Measurements from ENCODE around the gene NFATC3. TPM values are rescaled to one million over a fixed set of nuclear protein-coding genes. Genes with fewer than 3 reads are reported as not detected.
A peak's percentile ranks its signal among the peaks of the same experiment; 100 is the strongest.

NFATC3 gene
- 100 to 1,000 TPM; 208 to 209 TPM for total RNA-seq

DNA sequence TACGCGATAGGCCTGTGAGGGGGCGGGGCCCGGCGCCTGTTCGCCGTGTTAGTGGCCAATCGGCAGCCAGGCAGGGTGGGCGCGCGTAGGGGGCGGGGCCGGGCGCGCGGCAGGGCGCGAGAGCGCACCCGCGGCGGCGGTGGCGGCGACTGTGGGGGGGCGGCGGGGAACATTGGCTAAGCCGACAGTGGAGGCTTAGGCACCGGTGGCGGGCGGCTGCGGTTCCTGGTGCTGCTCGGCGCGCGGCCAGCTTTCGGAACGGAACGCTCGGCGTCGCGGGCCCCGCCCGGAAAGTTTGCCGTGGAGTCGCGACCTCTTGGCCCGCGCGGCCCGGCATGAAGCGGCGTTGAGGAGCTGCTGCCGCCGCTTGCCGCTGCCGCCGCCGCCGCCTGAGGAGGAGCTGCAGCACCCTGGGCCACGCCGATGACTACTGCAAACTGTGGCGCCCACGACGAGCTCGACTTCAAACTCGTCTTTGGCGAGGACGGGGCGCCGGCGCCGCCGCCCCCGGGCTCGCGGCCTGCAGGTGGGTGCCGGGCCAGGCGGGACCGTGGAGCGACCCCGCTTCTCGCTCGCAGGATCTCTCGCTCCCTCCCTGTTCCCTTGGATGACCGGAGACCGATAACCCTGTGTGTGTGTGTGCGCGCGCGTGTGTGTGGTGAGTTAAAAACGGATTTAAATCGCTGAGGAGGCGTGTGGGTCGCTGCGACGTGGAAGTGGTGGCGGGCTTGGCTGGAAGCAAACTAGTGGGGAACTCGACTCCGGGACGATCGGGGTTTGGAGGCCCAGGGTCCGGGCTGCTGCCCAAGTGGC is at the start of gene NFATC3:
Gene NFATC3, plus strand, starts transcription at position 112 of the 813 bp plus-strand sequence. Its CDS starts 312 bp downstream, at position 424.
- CTCF ChIA-PET, result interaction anchor here (0.6 to 4.5 kb wide), 17 partner anchors 9 to 523 kb away, joined by 3 to 65 read pairs (median 4); partner anchors contain the start of genes CTCF and PSMB10
- Mint-ChIP-seq H3K4me1 (peaks cover 61% of the 10 kb centered on the region), H3K4me3 (peak within 1 kb of the TSS; percentile 88), H3K27me3 (no peaks in the 10 kb centered on the region), H3K9me3 (no peaks in the 10 kb centered on the region), H3K27ac (peak within 1 kb of the TSS; percentile 95), H3K36me3 (ENCODE audit: low read depth) (peaks cover 47% of the 10 kb centered on the region)
- DNase-seq, result peak; percentile 99
- POLR2A ChIA-PET, result interaction anchor here (0.7 to 11.4 kb wide), 26 partner anchors 8 to 529 kb away, joined by 3 to 514 read pairs (median 4); partner anchors contain the start of genes ACD, CTCF, DDX28 and DPEP2

DNA sequence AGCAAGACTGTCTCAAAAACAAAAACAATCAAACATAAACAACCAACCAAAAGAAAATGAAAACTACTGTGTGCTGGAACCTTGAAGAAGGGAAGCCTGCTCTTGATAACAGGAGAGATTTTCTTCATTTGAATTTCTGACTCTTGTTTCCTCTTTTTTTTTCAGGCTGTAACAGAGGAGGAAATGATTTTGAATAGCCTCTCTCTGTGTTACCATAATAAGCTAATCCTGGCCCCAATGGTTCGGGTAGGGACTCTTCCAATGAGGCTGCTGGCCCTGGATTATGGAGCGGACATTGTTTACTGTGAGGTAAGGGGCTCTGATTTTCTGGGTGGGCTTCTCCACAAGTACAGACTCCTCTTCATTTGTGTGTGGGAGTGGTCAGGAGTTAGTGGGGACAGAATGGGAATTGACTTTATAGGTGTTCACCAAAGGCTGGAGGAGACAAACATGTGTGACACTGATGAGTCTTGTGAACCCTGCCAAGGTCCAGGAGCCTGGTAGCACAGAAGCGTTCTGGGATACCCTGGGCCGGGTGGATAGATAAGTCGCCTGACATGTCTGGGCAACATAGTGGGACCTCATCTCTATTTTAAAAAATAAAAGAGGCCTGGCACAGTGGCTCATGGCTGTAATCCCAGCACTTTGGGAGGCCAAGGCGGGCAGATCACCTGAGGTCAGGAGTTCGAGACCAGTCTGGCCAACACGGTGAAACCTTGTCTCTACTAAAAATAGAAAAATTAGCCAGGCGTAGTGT is 47.2 kb upstream of the NFATC3 start:
- Mint-ChIP-seq H3K36me3 (ENCODE audit: low read depth) (peaks cover 24% of the 10 kb centered on the region), H3K27ac (peak overlapping the region; percentile 61), H3K4me1 (peaks cover 37% of the 10 kb centered on the region), H3K9me3 (no peaks in the 10 kb centered on the region), H3K27me3 (no peaks in the 10 kb centered on the region), H3K4me3 (no peak overlapping the region)
- no peak for DNase-seq
- ChIA-PET CTCF (interaction anchor here (0.7 to 1.7 kb wide), 3 partner anchors 10 to 103 kb away, joined by 3 read pairs; no protein-coding TSS in a partner anchor), POLR2A (interaction anchor here (1.1 kb wide), 2 partner anchors 15 to 102 kb away, joined by 3 read pairs; partner anchors contain the start of genes DDX28, DUS2 and PSMB10)

DNA sequence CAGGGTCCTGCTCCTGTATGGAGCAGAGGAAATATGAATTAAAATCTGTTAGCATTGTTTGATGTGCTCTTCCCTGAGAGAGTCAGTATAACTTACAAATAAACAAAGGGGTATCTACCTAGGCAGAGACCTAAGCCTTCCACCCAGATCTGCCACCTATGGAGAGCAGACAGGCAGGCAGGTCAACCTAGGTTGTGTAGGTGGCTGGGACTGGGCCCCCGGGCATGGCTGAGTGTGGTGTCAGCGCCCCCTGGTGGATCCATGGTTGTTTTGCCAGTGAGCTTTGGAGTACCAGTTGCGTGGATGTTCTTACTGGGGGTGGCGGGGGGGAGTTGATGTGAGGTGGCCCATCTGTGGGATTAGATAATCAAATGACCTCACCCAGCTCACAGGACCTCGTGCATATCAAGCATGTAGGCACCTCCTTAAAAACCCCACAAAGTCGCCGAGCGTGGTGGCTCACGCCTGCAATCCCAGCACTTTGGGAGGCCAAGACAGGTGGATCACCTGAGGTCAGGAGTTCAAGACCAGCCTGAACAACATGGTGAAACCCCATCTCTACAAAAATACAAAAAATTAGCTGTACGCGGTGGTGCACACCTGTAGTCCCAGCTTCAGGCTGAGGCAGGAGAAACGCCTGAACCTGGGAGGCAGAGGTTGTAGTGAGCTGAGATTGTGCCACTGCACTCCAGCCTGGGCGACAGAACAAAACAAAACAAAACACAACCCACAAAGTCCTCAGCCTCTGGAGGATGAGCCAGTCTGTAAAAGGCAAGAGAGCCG is 44.5 kb upstream of the NFATC3 start:
- H3K4me3 Mint-ChIP-seq, result no peak overlapping the region
- peak overlapping the region; percentile 74 for H3K27ac Mint-ChIP-seq
- H3K4me1 Mint-ChIP-seq, result peaks cover 29% of the 10 kb centered on the region
- H3K9me3 Mint-ChIP-seq, result no peaks in the 10 kb centered on the region
- POLR2A ChIA-PET, result interaction anchor here (0.6 to 2.4 kb wide), 11 partner anchors 9 to 157 kb away, joined by 3 to 16 read pairs (median 3); partner anchors contain the start of genes DDX28, DPEP2, DUS2 and PSMB10
- CTCF ChIA-PET, result interaction anchor here (0.5 to 2.8 kb wide), 56 partner anchors 10 to 519 kb away, joined by 3 to 36 read pairs (median 4); partner anchors contain the start of genes DDX28, DPEP2, DPEP2NB and DUS2
- no peaks in the 10 kb centered on the region for H3K27me3 Mint-ChIP-seq
- H3K36me3 Mint-ChIP-seq (ENCODE audit: low read depth), result peaks cover 26% of the 10 kb centered on the region
- DNase-seq, result peak; percentile 91

DNA sequence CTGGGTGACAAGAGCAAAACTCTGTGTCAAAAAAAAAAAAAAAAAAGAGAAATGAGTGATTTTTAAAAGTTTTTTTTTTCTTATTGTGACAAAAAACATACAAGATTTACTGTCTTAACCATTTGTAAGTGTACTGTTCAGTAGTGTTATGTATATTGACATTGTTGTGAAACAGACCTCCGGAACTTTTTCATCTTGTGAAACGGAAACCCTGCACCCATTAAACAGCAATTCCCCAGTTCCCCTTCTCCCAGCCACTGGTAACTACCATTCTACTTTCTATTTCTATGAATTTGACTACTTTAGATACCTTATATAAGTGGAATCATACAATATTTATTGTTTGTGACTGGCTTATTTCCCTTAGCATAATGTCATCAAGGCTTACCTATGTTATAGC is 43.4 kb upstream of the NFATC3 start:
- H3K4me3 Mint-ChIP-seq, result no peak overlapping the region
- CTCF ChIA-PET, result interaction anchor here (0.6 to 2.8 kb wide), 14 partner anchors 14 to 183 kb away, joined by 3 to 15 read pairs (median 6); partner anchors contain the start of genes DPEP2NB and NRN1L
- H3K27ac Mint-ChIP-seq, result no peak overlapping the region
- H3K27me3 Mint-ChIP-seq, result no peaks in the 10 kb centered on the region
- no peaks in the 10 kb centered on the region for H3K9me3 Mint-ChIP-seq
- H3K4me1 Mint-ChIP-seq, result peaks cover 25% of the 10 kb centered on the region
- DNase-seq, result no peak
- peaks cover 23% of the 10 kb centered on the region for H3K36me3 Mint-ChIP-seq (ENCODE audit: low read depth)
- POLR2A ChIA-PET, result interaction anchor here (1.1 to 2.0 kb wide), 4 partner anchors 19 to 106 kb away, joined by 3 to 16 read pairs (median 4); partner anchors contain the start of genes DDX28, DPEP2, DUS2 and PSMB10

DNA sequence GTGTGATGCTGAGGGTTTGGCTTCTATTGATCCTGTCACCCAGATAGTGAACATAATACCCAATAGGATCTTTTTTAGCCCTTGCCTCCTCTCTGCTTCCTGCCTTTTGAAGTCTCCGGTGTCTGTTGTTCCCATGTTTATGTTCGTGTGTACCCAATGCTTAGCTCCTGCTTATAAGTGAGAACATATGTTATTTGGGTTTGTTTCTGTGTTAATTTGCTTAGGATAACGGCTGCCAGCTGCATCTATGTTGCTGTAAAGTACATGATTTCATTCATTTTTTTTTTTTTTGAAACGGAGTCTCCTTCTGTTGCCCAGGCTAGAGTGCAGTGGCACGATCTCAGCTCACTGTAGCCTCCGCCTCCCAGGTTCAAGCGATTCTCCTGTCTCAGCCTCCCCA is 39.1 kb upstream of the NFATC3 start:
- Mint-ChIP-seq H3K36me3 (ENCODE audit: low read depth) (peaks cover 22% of the 10 kb centered on the region), H3K27ac (no peak overlapping the region), H3K4me1 (no peaks in the 10 kb centered on the region), H3K9me3 (no peaks in the 10 kb centered on the region), H3K4me3 (no peak overlapping the region), H3K27me3 (no peaks in the 10 kb centered on the region)
- DNase-seq, result no peak
- ChIA-PET CTCF (interaction anchor here (0.6 to 1.1 kb wide), 3 partner anchors 18 to 618 kb away, joined by 3 read pairs; no protein-coding TSS in a partner anchor), POLR2A (interaction anchor here (0.6 kb wide), 1 partner anchor 1173 kb away, joined by 3 read pairs; no protein-coding TSS in a partner anchor)

DNA sequence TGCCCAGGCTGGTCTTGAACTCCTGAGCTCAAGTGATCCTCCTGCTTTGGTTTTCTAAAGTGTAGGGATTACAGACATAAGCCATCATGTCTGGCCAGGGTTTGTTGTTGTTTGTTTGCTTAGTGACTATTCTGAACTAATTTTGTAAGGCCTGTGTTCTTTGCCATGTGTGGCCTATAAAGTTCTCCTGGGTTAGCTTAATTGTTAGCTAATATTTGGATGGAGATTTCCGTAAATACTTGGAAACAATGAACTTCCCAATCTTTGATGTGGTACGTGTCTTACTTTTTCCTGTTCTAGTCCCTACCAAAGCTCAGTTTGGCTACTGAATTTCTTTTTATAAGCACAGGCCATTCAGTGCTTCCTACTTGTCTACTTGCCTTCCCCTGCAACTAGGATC is 37.2 kb upstream of the NFATC3 start:
- H3K27ac Mint-ChIP-seq, result no peak overlapping the region
- DNase-seq, result no peak
- H3K4me3 Mint-ChIP-seq, result no peak overlapping the region
- no peaks in the 10 kb centered on the region for H3K4me1 Mint-ChIP-seq
- ChIA-PET POLR2A (interaction anchor here (1.4 kb wide), 1 partner anchor 112 kb away, joined by 4 read pairs; no protein-coding TSS in a partner anchor), CTCF (interaction anchor here (0.5 to 0.7 kb wide), 2 partner anchors 10 to 64 kb away, joined by 3 read pairs; no protein-coding TSS in a partner anchor)
- no peaks in the 10 kb centered on the region for H3K27me3 Mint-ChIP-seq
- peaks cover 32% of the 10 kb centered on the region for H3K36me3 Mint-ChIP-seq (ENCODE audit: low read depth)
- H3K9me3 Mint-ChIP-seq, result no peaks in the 10 kb centered on the region

DNA sequence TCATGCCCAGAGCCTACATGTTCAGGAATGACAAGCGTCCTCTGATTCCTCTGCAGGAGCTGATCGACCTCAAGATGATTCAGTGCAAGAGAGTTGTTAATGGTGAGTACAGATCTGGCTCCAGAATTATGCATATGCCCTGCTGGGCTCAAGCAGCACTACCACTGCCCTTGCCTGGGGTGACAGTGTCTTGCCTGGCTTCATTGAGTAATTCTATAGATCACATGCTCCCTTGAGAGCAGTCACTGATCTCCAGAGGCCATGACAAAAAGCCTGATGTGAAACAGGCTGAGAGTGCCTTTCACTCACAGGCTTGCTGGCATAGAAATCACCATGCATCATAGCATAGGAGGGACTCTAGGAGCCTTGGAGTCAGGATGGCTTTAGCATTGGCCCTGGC is 35.7 kb upstream of the NFATC3 start:
- Mint-ChIP-seq H3K27ac (no peak overlapping the region), H3K9me3 (no peaks in the 10 kb centered on the region), H3K4me1 (no peaks in the 10 kb centered on the region), H3K27me3 (no peaks in the 10 kb centered on the region), H3K4me3 (no peak overlapping the region), H3K36me3 (ENCODE audit: low read depth) (peaks cover 38% of the 10 kb centered on the region)
- CTCF ChIA-PET, result no interaction called here
- POLR2A ChIA-PET, result no interaction called here
- no peak for DNase-seq

DNA sequence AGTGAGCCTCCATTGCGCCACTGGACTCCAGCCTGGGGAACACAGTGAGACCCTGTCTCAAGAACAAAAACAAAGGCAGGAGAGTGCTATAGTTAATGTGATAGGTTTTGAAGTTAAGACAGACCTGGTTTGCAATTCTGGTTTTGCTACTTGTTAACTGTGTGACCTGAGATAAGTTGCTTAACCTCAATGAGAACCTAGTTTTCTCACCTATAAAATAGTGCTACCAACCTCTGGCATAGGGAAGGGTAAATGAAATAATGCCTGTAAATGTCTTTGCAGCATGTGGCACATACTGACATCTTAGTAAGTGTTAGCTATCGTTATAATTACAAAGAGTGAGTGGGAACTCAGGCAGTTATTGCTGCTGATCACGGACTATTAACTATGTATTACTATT is 29.8 kb upstream of the NFATC3 start:
- POLR2A ChIA-PET, result interaction anchor here (0.6 kb wide), 1 partner anchor 122 kb away, joined by 4 read pairs; no protein-coding TSS in a partner anchor
- Mint-ChIP-seq H3K4me3 (no peak overlapping the region), H3K27ac (no peak overlapping the region), H3K9me3 (no peaks in the 10 kb centered on the region), H3K36me3 (ENCODE audit: low read depth) (peaks cover 60% of the 10 kb centered on the region), H3K4me1 (peaks cover 24% of the 10 kb centered on the region), H3K27me3 (no peaks in the 10 kb centered on the region)
- CTCF ChIA-PET, result interaction anchor here (0.9 to 1.0 kb wide), 3 partner anchors 15 to 239 kb away, joined by 3 read pairs; no protein-coding TSS in a partner anchor
- DNase-seq, result no peak

DNA sequence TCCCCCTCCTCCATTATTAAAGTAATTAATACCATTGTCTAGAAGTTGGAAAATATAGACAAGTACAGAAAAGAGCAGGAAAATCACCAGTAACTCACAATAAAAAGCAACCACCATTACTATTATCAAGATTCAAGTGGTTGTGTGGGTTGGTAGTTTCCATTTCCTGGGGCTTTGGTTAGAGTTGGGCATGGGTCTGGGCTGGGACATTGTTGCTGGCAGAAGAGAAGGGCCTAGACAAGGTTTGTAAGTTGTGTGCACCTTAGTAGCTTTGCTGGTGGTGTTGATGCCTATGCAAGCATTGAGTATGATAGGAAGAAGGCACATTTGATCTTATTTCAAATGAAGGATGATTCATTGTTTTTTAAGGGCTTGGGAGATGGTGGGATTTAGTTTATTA is 25.4 kb upstream of the NFATC3 start:
- Mint-ChIP-seq H3K4me1 (peaks cover 64% of the 10 kb centered on the region), H3K36me3 (ENCODE audit: low read depth) (peaks cover 62% of the 10 kb centered on the region), H3K27me3 (no peaks in the 10 kb centered on the region), H3K4me3 (peak overlapping the region; percentile 30), H3K9me3 (no peaks in the 10 kb centered on the region), H3K27ac (peak overlapping the region; percentile 76)
- ChIA-PET CTCF (interaction anchor here (1.7 to 6.9 kb wide), 3 partner anchors 15 to 25 kb away, joined by 7 to 42 read pairs (median 15); partner anchors contain the start of gene NFATC3), POLR2A (interaction anchor here (5.0 to 18.9 kb wide), 2 partner anchors 10 to 24 kb away, joined by 22 to 514 read pairs; partner anchors contain the start of gene NFATC3)
- DNase-seq, result no peak

DNA sequence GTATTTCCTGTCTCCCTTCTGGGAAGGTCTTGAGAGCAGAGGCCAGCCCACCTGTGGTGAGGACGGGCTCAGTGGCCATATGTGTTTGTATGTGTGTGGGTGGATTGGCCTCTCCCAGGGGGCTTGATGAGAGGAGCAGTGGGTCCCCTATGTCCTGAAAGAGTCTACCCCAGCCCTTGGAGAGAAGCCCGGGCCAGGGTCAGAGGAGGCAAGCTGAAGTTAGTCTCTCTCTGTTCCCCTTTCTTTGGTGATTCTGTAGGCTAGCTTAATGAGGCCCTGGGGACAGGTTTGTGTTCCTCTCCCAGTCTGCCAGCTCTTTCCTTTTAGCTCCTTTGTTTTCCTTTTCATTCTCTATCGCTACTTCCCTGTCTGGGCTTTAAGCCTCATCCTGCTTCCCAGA is 23.8 kb upstream of the NFATC3 start:
- no peak for DNase-seq
- Mint-ChIP-seq H3K27me3 (no peaks in the 10 kb centered on the region), H3K27ac (peak overlapping the region; percentile 94), H3K36me3 (ENCODE audit: low read depth) (peaks cover 52% of the 10 kb centered on the region), H3K4me1 (peaks cover 80% of the 10 kb centered on the region), H3K4me3 (no peak overlapping the region), H3K9me3 (no peaks in the 10 kb centered on the region)
- ChIA-PET CTCF (interaction anchor here (1.0 to 6.9 kb wide), 5 partner anchors 10 to 25 kb away, joined by 3 to 42 read pairs (median 7); partner anchors contain the start of gene NFATC3), POLR2A (interaction anchor here (5.0 to 18.9 kb wide), 3 partner anchors 9 to 23 kb away, joined by 22 to 514 read pairs (median 40); partner anchors contain the start of gene NFATC3)

DNA sequence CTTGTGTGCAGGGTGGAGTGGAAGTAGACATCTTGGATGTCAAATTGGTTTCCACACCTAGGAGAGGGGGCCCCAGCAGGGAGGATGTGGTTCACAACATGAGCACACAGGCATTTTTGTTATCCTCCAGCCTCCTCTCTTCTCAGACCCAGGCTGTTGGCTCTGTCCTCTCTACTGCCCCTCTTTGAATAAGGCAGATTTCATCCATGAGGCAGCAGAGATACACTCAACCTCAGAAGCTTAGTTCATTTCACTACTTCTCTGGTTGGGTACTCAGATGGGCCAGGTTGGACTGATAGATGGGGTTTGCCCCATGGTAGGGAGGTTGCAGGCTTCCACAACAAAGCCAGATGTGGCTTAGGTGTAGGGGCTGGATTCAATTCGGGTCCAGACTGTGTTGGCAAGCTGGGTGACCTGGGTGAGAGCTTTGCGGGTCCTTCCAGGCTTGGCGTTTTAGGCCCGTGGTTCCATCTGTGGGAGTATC is 22.2 kb upstream of the NFATC3 start:
- H3K9me3 Mint-ChIP-seq, result no peaks in the 10 kb centered on the region
- DNase-seq, result peak; percentile 77
- H3K36me3 Mint-ChIP-seq (ENCODE audit: low read depth), result peaks cover 52% of the 10 kb centered on the region
- ChIA-PET CTCF (interaction anchor here (0.6 to 6.9 kb wide), 12 partner anchors 8 to 247 kb away, joined by 3 to 61 read pairs (median 5); partner anchors contain the start of gene NFATC3), POLR2A (interaction anchor here (1.3 to 18.9 kb wide), 7 partner anchors 12 to 128 kb away, joined by 3 to 514 read pairs (median 5); partner anchors contain the start of genes DPEP2, NFATC3 and PSMB10)
- H3K4me3 Mint-ChIP-seq, result peak overlapping the region; percentile 15
- peak overlapping the region; percentile 94 for H3K27ac Mint-ChIP-seq
- no peaks in the 10 kb centered on the region for H3K27me3 Mint-ChIP-seq
- H3K4me1 Mint-ChIP-seq, result peaks cover 89% of the 10 kb centered on the region
